Breast epithelium (tissue), 3 donors: ENCODE data around the gene MBOAT7.
"Not testable (repeated sequence)": the region's sequence is repeated elsewhere in the genome, so short reads cannot be mapped to it uniquely, and the experiment has no call there.

Experiments used
- POLR2A ChIP-seq: fragments of 450-650 bp; IDR thresholded peaks from one replicate; pipeline ENCODE4 v1.6.1; 2016; ENCODE audit warnings: antibody characterized with exemption, mild to moderate bottlenecking, moderate library complexity
- TF ChIP-seq, protein P1 (sequence below), 3 donors: fragments of 450-650 bp; IDR thresholded peaks; one replicate each; pipeline ENCODE4 v1.5.1; 2016 to 2017; ENCODE audit warnings: antibody characterized with exemption in 3 of 3, mild to moderate bottlenecking in 3 of 3, moderate library complexity in 3 of 3

DNA sequence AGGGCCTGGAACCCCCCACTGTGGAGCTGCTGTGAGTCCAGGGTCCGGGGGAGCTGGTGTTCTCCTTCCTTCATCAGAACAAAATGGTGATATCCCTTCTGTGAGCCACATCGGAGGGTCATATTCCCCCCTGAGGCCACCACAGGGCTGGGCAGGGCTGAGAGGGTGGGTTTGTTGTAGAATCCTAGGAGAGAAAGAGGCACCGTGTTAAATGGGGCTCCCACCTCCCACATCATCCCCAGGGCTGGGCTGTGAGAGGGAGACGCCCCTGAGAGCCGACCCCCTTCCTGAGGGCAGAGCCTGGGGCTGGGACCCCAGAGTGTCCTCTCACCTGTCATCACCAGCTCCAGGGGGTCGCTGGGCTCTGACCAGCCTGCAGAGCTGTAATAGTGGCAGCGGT is 32.6 kb upstream of the MBOAT7 start:
- TF ChIP-seq POLR2A: not testable (repeated sequence)
- TF ChIP-seq, protein P1, sequence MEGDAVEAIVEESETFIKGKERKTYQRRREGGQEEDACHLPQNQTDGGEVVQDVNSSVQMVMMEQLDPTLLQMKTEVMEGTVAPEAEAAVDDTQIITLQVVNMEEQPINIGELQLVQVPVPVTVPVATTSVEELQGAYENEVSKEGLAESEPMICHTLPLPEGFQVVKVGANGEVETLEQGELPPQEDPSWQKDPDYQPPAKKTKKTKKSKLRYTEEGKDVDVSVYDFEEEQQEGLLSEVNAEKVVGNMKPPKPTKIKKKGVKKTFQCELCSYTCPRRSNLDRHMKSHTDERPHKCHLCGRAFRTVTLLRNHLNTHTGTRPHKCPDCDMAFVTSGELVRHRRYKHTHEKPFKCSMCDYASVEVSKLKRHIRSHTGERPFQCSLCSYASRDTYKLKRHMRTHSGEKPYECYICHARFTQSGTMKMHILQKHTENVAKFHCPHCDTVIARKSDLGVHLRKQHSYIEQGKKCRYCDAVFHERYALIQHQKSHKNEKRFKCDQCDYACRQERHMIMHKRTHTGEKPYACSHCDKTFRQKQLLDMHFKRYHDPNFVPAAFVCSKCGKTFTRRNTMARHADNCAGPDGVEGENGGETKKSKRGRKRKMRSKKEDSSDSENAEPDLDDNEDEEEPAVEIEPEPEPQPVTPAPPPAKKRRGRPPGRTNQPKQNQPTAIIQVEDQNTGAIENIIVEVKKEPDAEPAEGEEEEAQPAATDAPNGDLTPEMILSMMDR (IDR thresholded peaks at IDR 0.05): not testable (repeated sequence)
